Measurements from ENCODE around the gene SLFNL1. TPM values are rescaled to one million over a fixed set of nuclear protein-coding genes. Genes with fewer than 3 reads are reported as not detected.

Gene SLFNL1
- total RNA-seq, 1 experiment from 2014 or later = 0.11 TPM

DNA sequence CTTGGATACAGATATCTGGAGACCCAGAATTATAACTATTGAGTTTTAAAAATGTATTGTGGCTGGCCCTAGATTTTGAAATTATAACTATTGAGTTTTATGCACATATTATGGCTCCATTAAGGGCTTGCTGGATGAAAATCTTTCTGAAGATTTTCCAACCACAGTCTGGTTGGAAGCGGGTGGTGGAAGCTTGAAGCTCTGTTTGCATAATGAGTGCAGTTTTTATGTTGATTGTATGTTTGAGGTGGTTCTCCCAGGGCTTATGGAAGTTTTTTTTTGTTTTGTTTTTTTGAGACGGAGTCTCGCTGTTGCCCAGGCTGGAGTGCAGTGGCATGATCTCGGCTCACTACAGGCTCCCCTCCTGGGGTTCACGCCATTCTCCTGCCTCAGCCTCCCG, 52.1 kb downstream of the SLFNL1 start:
- H3K9me3 ChIP-seq (ENCODE audit: control insufficient read depth, low read depth, low read length) = no peaks in the 10 kb centered on the region
- H3K4me1 ChIP-seq (ENCODE audit: insufficient read depth, low read length) = no peaks in the 10 kb centered on the region
- no peak overlapping the region for H3K4me2 ChIP-seq (ENCODE audit: insufficient read depth, insufficient read length, low read length)
- no peak overlapping the region for H3K4ac ChIP-seq (ENCODE audit: low read depth, low read length)
- no peaks in the 10 kb centered on the region for H3K79me1 ChIP-seq (ENCODE audit: insufficient read depth, low read depth, low read length, poor library complexity, severe bottlenecking)
- no peak overlapping the region for H2BK15ac ChIP-seq (ENCODE audit: low read depth, low read length)
- no peak overlapping the region for H3K27ac Mint-ChIP-seq
- H3K56ac ChIP-seq (ENCODE audit: insufficient read length, low read depth, low read length) = no peak overlapping the region
- H2AFZ ChIP-seq (ENCODE audit: low read length) = no peak overlapping the region
- H4K8ac ChIP-seq (replicated peaks; ENCODE audit: insufficient read length, low read depth, low read length) = no peak overlapping the region
- H3K27me3 ChIP-seq (ENCODE audit: insufficient read depth, low read length) = no peaks in the 10 kb centered on the region
- H2BK12ac ChIP-seq (ENCODE audit: insufficient read length, low read depth, low read length) = no peak overlapping the region
- no peak overlapping the region for H2BK120ac ChIP-seq (ENCODE audit: low read depth, low read length, poor library complexity, severe bottlenecking)
- no peak overlapping the region for H3K18ac ChIP-seq (ENCODE audit: insufficient read length, low read depth, low read length)
- no peak overlapping the region for H3K9ac ChIP-seq (ENCODE audit: extremely low read depth, insufficient read length, low read length)
- no peak overlapping the region for H3K14ac ChIP-seq (ENCODE audit: insufficient read depth, low read length)
- no peak for DNase-seq
- TF ChIP-seq, protein P1, sequence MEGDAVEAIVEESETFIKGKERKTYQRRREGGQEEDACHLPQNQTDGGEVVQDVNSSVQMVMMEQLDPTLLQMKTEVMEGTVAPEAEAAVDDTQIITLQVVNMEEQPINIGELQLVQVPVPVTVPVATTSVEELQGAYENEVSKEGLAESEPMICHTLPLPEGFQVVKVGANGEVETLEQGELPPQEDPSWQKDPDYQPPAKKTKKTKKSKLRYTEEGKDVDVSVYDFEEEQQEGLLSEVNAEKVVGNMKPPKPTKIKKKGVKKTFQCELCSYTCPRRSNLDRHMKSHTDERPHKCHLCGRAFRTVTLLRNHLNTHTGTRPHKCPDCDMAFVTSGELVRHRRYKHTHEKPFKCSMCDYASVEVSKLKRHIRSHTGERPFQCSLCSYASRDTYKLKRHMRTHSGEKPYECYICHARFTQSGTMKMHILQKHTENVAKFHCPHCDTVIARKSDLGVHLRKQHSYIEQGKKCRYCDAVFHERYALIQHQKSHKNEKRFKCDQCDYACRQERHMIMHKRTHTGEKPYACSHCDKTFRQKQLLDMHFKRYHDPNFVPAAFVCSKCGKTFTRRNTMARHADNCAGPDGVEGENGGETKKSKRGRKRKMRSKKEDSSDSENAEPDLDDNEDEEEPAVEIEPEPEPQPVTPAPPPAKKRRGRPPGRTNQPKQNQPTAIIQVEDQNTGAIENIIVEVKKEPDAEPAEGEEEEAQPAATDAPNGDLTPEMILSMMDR (conservative IDR thresholded peaks at IDR 0.05) = no peak
- H4K5ac ChIP-seq (ENCODE audit: insufficient read length, low read depth, low read length) = no peak overlapping the region
- no peak overlapping the region for H3K23ac ChIP-seq (ENCODE audit: insufficient read length, low read depth, low read length)
- H3K27ac ChIP-seq (ENCODE audit: insufficient read length, low read depth, low read length) = no peak overlapping the region
- H4K91ac ChIP-seq (ENCODE audit: insufficient read length, low read depth, low read length) = no peak overlapping the region
- H2BK5ac ChIP-seq (ENCODE audit: insufficient read length, low read length) = no peak overlapping the region
- H3K9me3 Mint-ChIP-seq = no peaks in the 10 kb centered on the region
- peaks cover 2% of the 10 kb centered on the region; the same call in 1 of the 2 replicates for H3K79me2 ChIP-seq (ENCODE audit: insufficient read depth, low read length)
- H2BK20ac ChIP-seq (ENCODE audit: low read depth, low read length, poor library complexity, severe bottlenecking) = no peak overlapping the region
- H4K20me1 ChIP-seq (ENCODE audit: control insufficient read depth, insufficient read depth, insufficient read length) = no peaks in the 10 kb centered on the region
- no peak overlapping the region for H2AK5ac ChIP-seq (ENCODE audit: insufficient read length, low read length)
- no peaks in the 10 kb centered on the region; a peak in 1 of 7 replicates for H3K36me3 Mint-ChIP-seq (ENCODE audit: insufficient read depth in 1 of 3, low read depth in 3 of 3)
- H3T11ph ChIP-seq (ENCODE audit: low read length) = no peak overlapping the region
- peaks cover 10 to 11% of the 10 kb centered on the region in 2 experiments for H3K4me1 Mint-ChIP-seq
- no peak overlapping the region for H3K4me3 Mint-ChIP-seq
- no peaks in the 10 kb centered on the region for H3K23me2 ChIP-seq (ENCODE audit: insufficient read length, low read depth, low read length, poor library complexity, severe bottlenecking)
- no CpG with 5 or more reads among the region's 6 CpGs for WGBS (ENCODE audit: extremely low coverage, insufficient read length, low lambda C conversion rate)
- no peaks in the 10 kb centered on the region for H3K27me3 Mint-ChIP-seq (ENCODE audit: low read depth)

Measured in H9 (cell line).